Posterior vena cava (tissue), 2 donors: ENCODE measurements around the gene EMP3. TPM values are rescaled to one million over a fixed set of nuclear protein-coding genes. Genes with fewer than 3 reads are reported as not detected.
"Not testable (repeated sequence)": the region's sequence is repeated elsewhere in the genome, so short reads cannot be mapped to it uniquely, and the experiment has no call there.

Experiments
- DNase-seq: peaks from one replicate; pipeline ENCODE4 v3.0.0-alpha.2; 2020; ENCODE audit warnings: low spot score
- intact Hi-C, 2 donors: fragments of 100-400 bp; cut with DNase I; formaldehyde crosslinking; loops; one replicate each; pipeline versions ENCODE4 v1.14.1 to v1.14.2; 2022 to 2023
- total RNA-seq, 2 donors: library from RNA; stranded (reverse); fragmentation: NEBNext Ultra II Directional; extraction: Animal tissue kit (Norgen Biotek cat#: 25700); gene quantifications; one replicate each; pipeline ENCODE4 v1.2.1, GENCODE V29; 2021
- donor health status: DM: yes; HTN: yes; CAD: no.
- donor health status: DM: yes; HTN: yes; CAD: no.

The EMP3 gene
- total RNA-seq, 2 donors from 2014 or later, result 120 to 297 TPM

DNA sequence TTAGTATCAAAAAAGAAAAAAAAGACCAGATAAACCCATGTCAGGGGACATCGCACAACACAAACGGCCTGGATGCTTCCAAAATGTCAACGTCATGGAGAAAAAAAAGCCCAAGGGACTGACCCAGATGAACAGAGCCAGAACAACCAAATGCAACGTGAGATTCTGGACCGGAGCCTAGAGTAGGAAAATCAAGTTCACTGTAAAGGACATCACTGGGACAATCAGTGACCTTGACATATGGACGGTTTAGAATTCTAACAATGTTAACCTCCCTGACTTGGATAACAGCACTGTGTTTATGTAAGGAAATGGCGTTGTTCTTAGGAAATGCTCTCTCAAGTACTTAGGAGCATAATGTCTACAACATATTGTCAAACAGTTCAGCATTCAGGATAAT is 15.1 kb upstream of the EMP3 start:
- intact Hi-C loops, result loop anchor here in 1 of 2 donors (10.0 kb wide), 1 partner anchor 275 kb away; no protein-coding TSS in a partner anchor
- no peak for DNase-seq

DNA sequence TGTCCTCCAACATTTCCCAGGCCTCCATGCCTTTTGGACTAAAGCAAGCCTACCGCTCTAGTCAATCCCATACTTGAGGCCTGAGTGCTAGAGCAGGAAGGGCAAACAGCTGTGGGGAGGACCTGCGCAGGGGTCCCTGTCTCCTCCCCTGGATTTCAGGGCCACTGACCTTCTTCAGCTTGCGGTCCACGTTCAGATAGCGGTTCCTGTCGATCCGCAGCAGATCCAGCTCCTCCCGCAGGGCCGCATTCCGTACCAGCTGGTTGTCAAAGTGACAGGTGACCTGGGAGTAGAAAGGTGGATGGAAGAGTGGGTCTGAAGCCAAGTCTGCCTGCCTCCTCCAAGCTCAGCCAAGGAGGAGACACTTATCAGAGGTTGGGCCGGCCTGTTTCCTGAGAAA is 14.0 kb upstream of the EMP3 start:
- intact Hi-C loops, result loop anchor here in 1 of 2 donors (10.0 kb wide), 1 partner anchor 273 kb away; no protein-coding TSS in a partner anchor

DNA sequence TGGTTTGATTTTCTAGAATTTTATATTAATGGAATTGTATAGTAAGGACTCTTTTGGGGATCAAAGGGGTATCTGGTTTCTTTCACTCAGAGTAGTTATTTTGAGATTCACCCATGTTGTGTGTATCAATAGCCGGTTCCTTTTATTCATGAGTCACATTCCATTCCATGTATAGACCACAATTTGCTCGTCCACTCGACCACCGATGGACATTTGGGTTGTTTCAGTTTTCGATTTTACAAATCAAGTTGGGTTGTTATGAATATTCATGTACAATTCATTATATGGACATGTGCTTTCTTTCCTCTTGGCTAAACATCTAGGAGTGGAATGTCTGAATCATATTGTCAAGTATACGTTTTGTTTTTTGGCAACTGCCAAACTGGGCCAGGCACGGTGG is 9.6 kb upstream of the EMP3 start:
- intact Hi-C loops, result loop anchor here in 1 of 2 donors (10.0 kb wide), 1 partner anchor 269 kb away; no protein-coding TSS in a partner anchor

More for the DNA sequence above, 14.0 kb upstream of the EMP3 start:
- DNase-seq, result no peak

DNA sequence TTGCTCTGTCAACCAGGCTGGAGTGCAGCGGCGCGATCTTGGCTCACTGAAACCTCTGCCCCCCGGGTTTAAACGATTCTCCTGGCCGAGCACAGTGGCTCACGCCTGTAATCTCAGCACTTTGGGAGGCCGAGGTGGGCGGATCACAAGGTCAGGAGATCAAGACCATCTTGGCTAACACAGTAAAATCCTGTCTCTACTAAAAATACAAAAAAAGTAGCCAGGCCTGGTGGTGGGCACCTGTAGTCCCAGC is 7.7 kb upstream of the EMP3 start:
- not testable (repeated sequence) for DNase-seq
- intact Hi-C loops, result loop anchor here in 1 of 2 donors (10.0 kb wide), 1 partner anchor 267 kb away; no protein-coding TSS in a partner anchor

More for the DNA sequence above, 9.6 kb upstream of the EMP3 start:
- DNase-seq, result no peak

DNA sequence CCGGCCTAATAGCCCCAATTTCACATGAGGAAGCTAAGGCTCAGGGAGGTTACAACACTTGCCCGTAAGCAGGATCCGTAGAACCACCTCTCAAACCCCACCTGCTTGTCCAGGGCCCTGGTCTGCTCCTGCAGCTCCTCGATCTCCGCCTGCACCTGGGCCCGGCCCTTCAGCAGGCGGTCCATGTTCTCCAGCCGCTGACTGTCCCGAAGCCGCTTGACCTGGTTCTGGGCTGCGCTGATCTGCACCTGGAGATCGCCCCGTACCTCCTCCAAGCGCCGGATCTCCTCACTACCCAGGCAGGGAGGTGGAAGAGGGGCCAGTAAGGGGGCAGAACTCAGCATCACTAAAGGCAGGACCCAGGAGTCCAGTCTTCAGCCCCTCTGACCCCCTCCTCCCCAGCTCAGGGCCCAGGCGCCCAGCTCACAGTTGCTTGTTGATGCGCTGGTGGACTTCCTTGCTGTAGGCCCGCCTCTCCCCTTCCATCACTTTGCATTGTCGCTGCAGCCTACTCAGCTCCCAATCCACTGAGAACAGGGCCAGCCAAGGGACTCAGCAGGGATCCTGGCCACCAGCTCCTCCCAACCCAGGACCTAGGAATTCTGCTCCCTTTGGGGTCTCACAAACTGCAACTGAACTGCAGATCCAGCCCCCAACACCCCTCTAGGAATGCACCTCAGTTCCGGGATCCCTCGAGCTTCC is 6.9 kb upstream of the EMP3 start:
- intact Hi-C loops, result loop anchor here in 1 of 2 donors (10.0 kb wide), 1 partner anchor 266 kb away; no protein-coding TSS in a partner anchor
- no peak for DNase-seq

DNA sequence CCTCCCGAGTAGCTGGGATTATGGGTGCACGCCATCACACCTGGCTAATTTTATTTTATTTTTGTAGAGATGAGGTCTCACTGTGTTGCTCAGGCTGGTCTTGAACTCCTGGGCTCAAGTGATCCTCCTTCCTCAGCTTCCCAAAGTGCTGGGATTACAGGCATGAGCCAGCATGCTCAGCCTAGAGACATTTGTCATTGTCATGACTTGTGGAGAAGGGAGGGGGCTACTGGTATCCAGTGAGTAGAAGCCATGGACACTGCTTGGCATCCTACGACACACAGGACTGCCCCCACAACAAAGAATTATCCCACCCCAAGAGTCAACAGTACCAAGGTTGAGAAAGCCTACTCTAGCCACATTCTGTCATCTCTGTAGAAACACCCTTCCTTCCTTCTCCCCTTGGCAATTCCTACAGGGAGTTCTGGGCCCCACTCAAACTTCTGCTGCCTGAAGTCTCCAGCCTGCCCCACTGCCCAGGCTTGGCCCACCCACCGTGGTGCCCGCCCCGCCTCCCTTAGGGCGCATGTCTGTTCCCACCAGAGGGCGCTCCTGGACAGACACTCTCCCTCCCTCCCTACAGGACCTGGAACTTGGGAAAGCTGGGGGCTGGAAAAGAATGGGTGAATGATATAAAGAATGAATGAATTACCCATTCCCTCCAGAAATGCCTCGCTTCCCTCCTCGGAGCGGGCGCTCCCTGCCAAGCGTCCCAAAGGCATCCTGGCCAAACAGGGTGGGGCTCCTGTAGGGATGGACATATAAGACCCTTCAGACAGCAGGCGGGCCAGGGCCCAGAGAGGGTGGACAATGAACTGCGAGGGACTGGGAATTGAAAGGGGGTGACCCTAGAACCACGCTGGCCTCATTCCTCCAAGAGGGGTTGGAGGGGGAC is 5.5 kb upstream of the EMP3 start:
- intact Hi-C loops, result loop anchor here in 1 of 2 donors (10.0 kb wide), 1 partner anchor 265 kb away; no protein-coding TSS in a partner anchor
- peak; percentile 95 for DNase-seq

DNA sequence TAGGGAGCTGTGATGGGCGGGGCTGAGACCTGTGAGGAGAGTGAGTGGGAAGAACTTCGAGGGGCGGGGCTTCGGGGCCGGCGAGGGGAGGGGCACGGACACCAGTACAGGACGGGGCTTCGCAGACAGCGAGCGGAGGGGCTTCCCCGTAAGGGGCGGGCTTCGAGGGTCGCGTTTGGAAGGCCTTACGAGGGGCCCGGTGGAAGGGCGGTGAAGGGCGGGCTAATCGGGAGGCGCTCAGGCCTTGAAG is 4.1 kb upstream of the EMP3 start:
- intact Hi-C loops, result no loop called here
- peak; percentile 98 for DNase-seq

DNA sequence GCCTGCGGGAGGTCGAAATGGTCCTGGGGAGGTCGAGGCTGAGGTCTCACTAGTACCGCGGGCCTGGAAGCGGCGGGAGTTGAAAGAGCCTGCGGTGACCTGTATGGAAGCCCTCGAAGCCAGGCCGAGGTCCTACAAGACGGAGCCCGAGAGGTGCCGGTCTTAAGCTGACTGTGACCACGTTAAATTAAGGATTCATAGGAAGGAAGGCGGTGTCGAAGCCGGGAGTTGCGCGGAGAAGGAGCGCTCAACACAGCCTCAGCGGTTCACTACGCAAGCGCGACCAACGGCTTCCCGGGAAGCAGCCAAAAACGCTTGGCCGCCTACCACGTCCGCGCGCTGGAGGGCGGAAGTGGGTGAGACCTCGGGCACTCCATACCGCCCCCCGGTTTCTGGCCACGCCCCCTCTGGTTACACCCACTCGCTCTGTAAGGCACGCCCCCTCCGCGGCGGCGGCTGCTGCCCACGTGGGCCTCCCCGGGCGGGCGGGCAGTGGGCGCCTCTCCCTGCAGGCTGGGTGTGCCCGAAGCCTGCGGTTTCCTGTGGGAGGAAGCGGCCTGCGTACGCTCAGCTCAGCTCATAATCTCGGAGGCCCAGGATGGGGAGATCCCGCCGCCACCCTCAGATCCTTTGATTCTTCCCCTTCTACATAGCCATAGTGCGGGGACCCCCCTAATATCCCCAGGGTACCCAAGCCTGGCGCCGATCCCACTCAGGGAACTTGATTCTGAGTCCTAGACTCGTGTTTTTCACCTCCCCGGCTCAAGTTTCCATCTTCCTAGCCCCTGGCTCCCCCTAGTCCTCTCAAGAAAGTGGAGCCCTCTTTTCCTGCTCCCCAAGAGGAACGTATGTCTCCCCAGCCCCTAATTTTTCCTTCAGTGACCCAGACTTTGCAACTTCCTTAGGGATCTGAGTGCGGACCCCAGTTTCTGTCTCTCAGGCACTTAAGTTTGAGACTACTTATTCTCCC is 3.4 kb upstream of the EMP3 start:
- intact Hi-C loops, result no loop called here
- peak; percentile 100 for DNase-seq

DNA sequence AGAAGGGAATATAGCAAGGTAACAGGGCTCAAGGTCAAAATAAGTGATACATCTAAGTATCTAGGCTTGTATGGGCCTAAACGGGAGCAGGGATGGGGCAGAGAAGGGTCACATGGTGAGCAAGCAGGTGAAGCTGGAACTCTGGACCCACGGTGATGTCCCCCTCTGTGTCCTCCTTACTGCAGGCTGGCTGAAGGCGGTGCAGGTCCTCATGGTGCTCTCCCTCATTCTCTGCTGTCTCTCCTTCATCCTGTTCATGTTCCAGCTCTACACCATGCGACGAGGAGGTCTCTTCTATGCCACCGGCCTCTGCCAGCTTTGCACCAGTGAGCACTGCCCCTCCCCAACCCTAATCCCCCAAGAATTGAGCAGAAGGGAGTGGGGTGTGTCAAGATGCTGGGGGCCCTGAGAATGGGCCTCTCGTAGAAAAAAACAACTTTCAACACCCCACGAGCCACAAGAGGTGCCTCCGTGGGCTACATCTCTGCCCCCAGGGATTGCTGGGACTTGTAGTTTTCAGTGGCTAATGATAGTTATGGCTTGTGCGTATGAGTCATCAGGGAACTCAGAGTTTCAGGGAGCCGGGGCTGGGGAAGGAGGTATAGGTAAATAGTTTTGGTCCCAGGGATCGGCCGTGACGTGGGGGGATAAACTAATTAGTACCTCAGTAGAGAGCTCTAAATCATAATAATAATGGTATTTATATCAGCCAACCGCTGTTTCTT is 4.0 kb downstream of the EMP3 start:
- no peak for DNase-seq
- intact Hi-C loops, result no loop called here

DNA sequence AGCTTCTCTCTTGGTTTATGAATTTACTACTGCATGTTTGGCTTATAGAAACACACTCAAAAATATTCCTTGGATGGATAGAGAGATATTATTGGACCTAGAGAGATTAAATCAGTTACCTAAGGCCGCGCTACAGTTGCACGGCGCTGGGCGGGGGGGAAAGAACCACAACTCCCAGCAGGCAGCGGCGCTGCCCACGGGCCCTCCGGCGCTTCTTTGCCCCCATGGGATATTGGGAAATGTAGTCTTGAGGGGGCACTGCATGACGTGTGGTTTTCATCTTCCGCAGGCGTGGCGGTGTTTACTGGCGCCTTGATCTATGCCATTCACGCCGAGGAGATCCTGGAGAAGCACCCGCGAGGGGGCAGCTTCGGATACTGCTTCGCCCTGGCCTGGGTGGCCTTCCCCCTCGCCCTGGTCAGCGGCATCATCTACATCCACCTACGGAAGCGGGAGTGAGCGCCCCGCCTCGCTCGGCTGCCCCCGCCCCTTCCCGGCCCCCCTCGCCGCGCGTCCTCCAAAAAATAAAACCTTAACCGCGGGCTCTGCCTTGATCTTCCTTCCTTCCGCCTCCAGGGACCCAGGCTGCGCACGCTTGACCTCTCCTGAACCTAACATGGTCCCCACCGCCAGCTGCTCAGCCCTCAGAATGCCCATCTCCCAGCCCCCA is 4.8 kb downstream of the EMP3 start:
- intact Hi-C loops, result loop anchor here in 1 of 2 donors (5.0 kb wide), 1 partner anchor 1088 kb away; no protein-coding TSS in a partner anchor
- DNase-seq, result no peak

DNA sequence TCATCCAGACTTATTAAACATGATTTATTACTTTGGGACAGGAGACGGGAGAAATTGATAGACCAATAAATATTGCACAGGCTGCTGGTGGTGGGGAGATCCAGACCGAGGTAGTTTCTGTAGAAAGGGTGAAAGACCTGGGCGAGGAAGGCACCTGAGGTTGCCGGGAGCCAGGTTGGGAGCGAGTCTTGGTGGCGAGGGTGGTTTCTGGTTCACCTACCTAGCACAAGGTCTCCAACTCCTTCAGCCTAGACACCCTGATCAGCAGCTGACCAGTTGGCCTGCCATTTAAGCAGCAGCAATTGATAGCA is 7.0 kb downstream of the EMP3 start:
- intact Hi-C loops, result loop anchor here in 1 of 2 donors (5.0 kb wide), 1 partner anchor 1090 kb away; no protein-coding TSS in a partner anchor
- DNase-seq, result no peak

DNA sequence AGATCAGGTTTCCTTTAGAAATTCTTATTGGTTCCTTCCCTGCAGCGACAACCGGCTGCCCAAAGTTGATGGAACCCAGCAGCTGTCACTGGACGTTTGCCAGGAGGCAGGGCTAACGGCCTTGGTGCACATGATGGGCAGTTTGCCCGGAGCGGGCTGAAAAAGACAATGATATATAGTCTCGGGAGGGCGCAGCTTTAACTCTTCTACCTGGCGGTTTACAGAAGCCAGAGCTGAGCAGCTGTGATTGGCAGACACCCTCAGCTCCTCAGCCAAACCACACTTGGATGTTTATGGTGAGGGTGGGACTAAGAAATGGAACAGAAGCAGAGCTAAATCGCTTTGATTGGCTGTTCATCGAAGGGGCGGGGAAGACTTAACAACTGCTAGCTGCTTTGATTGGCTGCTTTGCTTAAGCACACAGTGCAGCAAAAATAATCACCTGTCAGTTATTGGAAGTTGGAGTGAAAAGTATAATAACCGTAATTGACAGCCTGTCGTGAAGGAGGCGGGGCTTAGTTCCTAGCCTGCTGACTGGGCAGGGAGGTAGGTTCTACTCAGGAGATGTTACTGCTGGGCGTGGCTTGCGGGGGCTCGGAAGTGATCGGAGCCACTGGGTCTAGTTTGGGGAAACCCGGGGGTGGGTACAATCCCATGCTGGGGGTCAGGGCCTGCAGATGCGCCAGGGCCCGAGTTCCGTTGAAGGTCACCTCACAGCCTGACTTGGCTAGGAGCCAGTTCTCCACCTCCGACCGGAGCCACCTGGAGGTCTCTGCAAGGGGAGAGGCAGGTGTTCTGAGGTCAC is 7.5 kb downstream of the EMP3 start:
- intact Hi-C loops, result loop anchor here in 1 of 2 donors (5.0 kb wide), 1 partner anchor 1091 kb away; no protein-coding TSS in a partner anchor

DNA sequence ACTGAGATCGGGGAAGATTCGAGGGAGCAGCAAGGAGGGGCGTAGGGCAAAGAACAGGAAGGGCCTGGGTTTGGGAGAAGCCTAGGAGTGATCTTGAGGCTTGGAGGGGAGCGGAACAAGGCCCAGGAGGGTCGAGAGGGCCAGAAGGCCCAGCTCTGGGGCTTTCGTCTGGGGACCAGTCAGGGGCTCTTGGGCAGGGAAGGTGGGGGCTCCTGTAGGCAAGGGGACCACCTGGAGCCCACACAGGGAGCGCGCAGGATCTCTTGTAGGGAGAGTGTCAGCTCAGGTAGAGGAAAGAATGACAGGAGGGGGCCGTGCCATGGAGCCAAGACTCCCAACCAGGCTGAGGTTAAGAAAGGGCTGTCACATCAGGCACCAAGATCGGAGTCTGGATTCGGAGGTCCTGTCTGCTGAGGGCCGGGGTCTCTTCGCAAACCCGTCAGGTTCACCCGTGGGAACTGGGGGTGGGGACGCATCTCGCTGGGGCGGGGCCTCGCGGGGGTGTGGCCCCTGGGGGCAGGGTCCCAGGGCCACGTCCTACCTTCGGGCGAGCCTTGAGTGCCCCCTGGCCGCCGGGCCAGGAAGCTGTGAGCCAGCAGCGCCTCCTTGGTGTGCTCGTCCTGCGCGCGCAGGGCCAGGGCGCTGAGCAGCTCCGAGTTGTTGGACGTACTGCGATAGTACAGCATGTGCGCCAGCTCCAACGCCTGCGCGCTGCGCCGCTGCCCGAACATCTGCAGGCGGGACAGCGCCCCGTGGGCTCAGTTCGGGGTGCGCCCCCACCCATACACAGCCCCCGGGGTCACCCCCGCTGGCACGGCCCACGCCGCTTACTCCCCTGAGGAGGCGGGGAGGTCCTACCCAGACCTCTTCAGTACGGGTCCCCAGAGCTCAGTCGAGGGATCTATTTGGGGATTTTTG is 8.4 kb downstream of the EMP3 start:
- intact Hi-C loops, result loop anchor here in 1 of 2 donors (5.0 kb wide), 1 partner anchor 1091 kb away; no protein-coding TSS in a partner anchor
- peak; percentile 97 for DNase-seq

More for the DNA sequence above, 7.5 kb downstream of the EMP3 start:
- peak; percentile 94 for DNase-seq

DNA sequence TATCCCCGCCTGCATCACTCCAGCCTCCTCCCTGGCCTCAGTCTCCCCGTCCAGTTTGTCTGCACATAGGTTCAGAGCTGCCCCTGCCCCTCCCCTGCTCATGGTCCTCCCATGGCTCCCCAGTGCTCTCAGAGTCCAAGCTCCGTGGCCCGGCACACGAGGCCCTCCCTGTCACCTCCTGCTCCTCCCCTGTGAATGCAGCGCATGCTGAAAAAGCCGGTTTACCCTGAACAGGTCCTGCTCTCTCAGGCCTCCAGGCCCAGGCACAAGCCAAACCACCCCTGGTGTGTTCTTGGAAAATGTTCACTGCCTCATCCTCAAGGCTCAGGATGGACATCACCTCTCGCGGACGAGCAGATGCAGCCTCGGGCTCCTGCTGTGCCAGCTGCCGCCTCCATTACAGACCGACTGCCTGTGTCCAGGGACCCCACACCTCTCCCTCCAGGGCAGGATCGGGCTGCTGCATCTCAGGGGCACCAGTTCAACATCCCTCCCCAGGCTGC is 13.0 kb downstream of the EMP3 start:
- intact Hi-C loops, result no loop called here
- no peak for DNase-seq

DNA sequence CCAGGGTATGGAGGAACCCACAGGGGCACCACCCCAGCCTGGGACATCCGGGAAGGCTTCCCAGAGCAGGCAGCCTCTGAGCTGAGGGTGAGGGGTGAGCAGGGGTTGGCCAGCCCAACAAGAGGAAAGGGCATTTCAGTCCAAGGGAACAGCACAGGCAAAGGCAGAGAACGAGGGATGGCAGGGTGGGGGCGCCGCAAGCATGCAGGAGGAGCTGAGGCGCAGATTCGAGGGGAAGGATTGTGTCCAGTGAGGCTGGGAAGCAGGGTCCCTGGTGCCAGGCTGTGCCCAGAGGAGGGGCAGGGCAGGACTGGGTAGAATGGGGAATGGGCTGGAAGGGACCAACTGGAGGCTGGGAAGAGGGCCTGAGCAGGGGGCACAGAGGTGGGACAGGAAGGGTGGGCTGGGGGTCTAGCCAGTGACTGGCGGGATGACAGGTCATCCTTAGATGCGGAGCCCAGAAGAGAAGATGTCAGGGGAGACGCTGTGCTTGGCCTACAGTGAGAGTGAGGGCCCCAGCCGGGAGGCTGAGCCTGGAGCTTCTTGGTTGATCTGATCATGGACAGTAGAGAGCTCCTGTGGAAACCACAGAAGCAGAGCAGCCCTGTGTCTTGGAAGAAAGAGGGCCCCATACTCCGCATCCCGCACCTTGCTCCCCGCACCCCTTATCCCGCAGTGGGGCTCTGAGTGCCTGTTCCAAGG is 13.6 kb downstream of the EMP3 start:
- intact Hi-C loops, result no loop called here
- no peak for DNase-seq

DNA sequence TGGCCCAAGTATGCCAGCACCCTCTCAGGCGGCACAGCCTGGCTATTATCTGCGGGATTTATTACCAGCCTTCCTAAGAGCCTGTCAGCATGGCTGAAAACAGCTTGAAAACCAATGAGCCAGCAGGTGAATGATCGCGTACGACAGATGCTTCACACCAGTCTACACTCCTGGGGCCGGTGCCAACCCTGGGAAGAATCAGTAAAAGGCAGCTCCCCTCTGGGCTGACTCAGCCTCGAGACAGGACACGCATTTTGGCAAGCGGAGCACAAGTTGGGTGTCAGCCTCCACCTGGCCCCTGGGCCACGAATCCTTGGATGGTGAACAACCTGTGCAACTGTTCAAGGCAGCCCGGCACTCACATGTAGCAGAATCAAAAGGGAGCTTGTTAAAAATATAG is 15.6 kb downstream of the EMP3 start:
- no peak for DNase-seq
- intact Hi-C loops, result no loop called here
